ENCODE results near the gene GOPC.

GOPC gene

GRCh38 chr6:117595099-117595923 lies 7.0 kb downstream of the GOPC start:
- no peak for DNase-seq

GRCh38 chr6:117592983-117593759 lies 9.1 kb downstream of the GOPC start:
- no peak for DNase-seq

DNA sequence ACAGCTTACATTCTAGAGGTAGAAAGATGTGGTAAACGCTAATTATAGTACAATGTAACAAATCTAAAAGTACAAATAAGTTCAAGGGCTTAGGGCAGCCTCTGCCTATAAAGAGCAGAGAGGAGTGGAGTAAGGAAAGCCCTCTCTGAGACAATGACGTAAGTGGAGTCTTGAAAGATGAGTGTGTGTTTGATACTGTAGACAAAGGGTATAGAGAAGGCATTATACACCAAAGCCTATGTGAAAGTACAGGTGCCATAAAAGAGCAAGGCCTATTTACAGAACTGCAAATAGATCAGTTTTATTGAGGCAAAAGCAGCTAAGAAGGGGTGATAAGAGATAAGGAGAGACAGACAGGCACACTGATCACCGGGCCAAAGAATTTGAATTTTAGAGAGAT lies 10.9 kb downstream of the GOPC start:
- no peak for DNase-seq

DNA sequence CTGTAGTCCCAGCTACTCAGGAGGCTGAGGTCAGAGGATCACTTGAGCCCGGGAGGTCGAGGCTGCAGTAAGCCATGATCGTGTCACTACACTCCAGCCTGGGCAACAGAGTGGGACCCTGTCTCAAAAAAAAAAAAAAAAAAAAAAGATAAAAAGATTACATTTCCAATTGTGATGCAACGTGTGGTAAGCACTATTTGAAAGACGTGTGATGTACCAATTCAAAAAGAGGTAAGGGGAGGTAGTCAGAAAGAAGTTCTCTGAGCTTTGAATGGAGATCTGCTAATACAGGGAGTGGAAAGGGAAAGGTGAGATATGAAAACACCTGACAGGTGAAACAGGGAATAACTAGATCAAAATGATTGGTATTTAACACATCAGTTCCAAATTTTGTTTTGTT lies 11.9 kb downstream of the GOPC start:
- no peak for DNase-seq

- DNase-seq = no peak
Observed at GRCh38 chr6:117585647-117586046, 16.7 kb downstream of the GOPC start.

DNA sequence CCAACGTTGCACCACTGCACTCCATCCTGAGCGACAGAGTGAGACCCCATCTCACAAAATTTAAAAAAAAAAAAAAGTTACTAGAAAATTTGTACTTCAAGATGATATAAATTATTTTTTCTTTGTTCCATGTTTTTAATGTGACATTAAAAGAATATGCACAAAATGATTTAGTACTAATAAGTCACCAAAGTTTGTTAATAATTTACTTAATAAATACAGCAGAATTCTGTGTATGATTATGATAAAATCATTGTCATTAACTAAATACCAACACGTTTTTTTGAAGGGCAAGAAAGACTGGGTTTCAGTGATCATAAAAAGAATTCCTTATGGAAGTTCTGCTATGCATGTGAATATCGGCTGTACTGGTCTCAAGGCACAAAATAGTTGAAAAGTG lies 28.1 kb downstream of the GOPC start:
- no peak for DNase-seq

DNA sequence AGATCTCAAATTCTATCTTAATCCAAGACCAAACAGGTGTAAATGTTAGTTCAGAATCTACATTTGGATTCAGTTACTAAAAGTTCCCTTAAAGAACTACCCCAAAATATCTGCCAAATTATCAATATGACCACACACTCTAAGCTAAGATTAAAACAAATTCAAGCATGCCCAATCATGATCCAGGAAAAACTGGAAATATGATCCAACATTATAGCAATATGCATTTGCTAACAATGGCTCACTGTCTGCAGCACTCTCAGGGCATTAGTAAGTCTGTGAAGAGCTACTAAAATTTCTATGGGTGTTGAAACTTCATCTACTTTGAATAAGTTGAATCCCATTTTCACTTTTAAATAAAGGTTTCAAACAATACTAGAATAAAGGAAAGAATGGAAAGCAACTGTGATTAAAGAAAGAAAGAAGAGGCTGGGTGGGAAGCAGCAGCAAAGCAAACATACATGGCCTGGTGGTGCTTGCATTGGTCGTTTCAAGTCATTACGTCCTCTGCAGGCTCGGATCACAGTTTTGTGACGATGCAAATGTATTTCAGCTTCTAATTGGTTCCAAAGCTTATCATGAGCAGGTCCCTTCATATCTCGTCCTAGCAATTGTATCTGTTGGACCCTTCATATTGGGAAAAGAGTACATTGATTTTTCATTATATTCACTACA lies 29.2 kb downstream of the GOPC start:
- no peak for DNase-seq

- no peak for DNase-seq
Observed at GRCh38 chr6:117568831-117569410, 33.4 kb downstream of the GOPC start.

DNA sequence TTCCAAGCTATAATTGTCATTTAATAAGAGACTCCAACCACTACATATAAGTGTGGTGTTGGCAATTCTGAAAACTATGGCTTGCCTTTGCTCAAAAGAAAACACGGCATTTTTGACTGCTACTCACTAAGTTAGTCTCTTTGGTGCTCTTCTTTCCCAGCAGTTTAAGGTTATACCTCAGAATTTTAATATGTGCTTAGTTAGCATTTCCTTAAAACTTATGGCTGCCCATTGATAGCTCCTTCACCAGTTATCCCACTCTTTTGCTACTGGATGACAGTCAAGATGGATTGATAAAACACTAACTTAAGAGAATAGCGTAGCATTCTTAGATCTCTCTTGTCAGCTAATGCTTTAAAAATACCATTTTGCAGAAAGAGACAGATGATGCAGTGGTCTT lies 34.1 kb downstream of the GOPC start:
- DNase-seq = no peak

- DNase-seq = no peak
Observed at GRCh38 chr6:117564681-117565080, 37.6 kb downstream of the GOPC start.

DNA sequence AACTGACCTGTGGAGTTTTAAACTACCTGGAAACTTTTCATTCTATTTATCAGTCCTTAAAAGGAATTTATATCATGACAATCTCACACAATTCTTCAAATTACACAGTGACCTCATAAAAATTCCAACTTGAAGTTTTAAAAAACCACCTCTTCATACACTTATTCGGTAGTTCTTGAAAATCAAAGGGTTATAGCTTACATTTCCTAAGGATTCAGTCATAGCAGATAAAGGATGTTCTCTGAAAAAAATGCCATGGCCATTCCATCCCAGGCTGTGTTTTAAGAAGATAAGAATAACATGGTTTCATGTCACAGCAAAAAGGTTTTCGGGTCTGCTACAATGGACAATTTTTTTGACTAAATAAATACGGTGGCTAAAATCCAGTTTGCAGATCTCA lies 41.2 kb downstream of the GOPC start:
- DNase-seq = no peak

DNA sequence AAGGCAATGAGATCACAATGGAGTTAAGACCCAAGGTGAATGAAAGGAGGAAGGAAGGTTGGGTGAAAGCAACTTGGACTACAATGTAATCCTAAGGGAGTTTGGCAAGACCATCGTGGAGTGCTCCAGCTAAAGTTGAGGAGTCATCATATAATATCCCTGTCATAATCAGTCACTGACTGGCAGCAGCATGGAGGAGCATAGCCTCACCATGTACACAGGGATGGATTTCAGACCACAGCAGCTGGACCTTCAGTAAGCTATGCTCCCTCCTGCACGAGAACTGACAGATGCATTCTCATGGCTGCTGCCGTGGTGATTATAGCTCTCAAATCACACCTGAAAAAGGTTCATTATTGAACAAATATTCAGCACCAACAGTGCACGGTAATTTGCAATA lies 43.0 kb downstream of the GOPC start:
- no peak for DNase-seq

GRCh38 chr6:117558818-117559217 lies 43.5 kb downstream of the GOPC start:
- DNase-seq = no peak

DNA sequence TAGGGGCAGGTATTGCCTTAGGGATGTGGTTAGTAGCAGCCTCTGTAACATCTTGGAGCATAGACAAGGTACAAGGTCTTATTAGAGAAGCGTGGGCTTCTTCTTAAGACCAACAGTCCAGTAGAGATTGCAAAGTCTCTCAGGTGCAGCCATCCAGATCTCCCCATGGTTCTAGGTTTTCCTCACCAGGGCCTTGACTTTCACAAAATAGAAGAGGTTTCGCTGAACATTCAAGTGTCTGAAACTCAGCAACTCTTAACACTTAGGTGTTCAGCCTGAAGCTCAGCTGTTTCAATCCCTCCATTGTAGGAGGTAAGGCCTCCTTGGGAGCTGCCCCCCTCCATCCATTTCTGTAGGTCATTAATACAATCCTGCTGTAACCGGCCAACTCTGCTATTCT lies 44.4 kb downstream of the GOPC start:
- DNase-seq = no peak

- DNase-seq = peak; percentile 32 to 72
Observed at GRCh38 chr6:117555882-117556498, 46.3 kb downstream of the GOPC start.

DNA sequence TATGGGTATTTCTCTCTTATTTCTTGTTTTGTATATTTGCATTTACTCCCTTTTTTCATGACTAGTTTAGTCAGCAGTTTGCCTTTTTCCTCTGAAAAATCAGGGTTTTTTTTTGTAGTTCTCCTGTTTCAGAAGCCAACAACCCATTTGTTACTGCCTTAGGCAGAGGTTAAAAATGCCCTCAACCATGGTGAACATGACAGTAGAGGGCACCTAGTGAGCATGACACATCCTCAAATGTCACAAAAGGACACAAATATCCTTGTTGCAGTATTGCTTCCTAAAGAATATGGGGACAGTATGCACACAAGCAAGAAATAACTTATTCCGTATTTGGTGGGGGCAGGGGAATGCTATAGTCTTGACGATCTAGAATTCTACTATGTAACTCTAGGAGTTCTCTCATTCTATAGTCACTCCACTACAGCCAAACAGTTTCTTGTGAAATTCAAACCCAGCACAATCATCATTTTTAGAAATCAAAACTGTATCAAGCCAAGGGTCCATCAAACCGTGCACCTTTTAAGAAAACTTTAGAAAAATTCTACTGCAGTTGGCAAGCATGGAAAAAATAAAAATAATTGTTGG lies 47.0 kb downstream of the GOPC start:
- DNase-seq = no peak

DNA sequence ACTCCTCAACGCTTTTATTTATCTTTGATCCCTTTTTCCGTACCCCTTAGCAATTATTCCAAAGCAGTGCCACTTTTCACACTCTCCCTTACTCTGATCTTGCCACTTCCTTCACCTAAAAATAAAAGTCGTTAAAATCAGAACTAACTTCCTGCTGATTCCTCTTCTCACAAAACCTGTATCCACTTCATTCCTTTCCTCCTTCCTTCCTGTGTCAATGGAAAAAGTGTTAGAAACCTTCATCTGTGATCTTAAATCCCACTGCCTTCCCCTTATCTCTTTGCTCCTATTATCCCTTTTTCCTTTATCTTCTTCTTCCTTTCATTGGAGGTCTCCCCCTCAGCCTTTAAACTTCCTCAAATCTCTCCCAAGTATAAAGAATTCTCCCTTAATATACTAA lies 49.2 kb downstream of the GOPC start:
- DNase-seq = no peak

DNA sequence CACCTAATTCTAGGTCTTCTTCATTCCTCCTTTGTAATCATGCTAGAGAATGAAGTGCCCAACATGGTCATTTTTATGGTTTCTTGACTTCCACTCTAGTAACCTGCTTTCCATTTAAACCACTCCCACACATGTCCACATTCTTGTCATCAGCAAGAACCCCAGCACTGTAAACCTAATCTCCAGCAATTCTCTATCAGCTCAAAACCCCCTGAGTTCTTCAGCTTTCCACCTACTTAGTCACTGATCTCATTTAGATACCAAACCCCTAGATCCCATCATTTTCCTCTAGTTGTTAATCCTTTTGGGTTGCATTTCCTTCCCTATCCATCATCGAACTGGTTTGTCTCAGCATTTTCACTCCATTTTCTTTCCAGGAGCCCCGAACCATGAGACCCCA lies 49.7 kb downstream of the GOPC start:
- no peak for DNase-seq

DNA sequence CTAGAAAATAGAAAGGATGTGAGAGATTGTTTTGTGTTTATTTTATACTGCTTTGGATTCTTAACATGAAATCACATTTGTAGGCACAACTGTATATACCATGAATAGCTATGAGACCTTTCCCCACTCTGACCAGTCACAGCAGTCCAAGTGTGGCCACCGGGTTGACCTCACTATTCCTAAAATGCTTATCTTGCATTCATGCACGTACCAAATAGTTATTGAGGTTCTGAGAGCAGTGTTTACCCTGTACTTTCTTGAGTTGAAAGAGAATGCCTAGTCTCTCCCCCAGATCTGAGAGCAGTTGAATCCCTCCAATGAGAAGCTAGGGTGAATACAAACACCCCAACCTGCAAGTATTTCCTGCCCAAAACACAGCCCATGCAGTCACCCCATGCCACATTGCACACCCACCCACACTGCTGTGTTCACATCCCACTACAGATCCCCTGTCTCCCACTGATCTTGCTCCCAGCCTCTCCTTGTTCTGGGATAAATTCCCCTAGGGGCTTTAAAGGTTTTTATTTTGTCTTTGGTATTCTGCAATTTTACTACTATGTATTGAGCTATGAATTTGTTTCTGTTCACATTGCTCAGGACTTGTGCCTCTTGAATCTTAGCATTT lies 51.6 kb downstream of the GOPC start:
- DNase-seq = no peak

DNA sequence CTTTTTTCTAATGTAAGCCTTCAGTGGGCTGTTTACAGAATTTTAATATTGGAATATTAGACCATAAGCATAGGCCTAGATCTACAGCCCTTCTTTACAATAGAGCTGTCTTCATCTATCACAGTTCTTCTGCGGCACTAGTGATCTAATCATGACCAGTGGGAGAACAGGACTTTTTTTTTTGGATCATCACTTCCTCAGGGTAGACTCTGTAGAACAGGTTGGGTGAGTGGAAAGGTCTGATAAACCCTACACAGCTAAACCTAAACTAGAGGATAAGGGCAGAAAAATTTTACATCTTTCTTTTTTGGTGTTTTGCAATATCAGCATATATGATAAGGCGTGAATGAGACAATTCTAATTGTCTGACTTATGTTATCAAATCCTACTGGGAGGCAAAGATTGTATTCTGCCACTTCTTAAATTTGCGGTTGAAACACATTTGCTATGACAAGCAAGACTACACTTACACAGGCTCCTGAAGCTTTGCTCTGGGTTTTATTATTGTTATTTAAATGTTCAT lies 52.2 kb downstream of the GOPC start:
- DNase-seq = no peak

DNA sequence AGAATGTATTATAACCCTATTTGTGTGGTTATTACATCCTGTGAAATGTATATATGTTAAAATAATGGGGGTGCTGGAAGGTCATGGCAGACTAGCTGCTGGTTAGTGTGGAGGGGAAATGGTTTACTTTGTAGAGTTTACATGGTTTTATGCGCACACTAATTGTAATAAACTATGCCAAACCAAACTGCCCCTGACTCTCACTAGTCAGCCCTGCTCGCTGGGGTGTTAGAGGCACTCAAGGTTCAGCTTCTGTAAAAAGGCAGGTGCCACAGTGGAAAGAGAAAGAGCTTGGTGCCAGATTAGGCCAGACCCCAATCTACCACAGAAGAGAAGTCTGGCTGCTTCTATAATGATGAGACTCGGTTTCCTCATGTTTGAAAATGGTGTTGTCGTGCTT lies 52.7 kb downstream of the GOPC start:
- DNase-seq = peak in 1 of 2 donors; percentile 48

DNA sequence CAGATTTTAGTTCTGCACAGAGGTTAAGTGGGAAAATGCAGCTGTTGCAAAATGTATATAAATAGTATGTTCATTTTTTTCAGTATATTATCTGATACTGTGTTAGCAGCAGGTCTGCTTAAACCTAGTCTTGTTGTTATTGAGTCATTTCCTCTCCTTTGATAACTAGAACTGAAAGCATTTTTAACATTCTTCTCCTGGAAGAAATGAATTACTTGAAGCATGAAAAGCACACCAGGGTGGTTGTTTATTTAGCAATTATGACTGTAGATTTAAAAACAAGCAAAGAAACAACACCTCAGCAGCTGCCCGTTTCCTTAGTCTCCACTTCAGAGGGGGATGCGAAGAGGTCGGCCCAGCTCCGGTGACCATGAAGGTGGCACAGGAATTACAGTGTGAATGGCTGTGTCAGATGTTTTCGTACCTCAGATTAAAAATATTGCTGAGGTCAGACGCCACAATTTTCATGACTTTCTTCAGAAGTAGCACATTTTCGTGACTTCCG lies 53.5 kb downstream of the GOPC start:
- DNase-seq = peak in 1 of 2 donors; percentile 36
